HEK293 (cell line): ENCODE results near the gene C5AR2.
A peak's percentile ranks its signal among the peaks of the same experiment; 100 is the strongest.

ENCODE experiments used
- GFI1B ChIP-seq: fragments of 450-650 bp; formaldehyde crosslinking; IDR thresholded peaks from 2 replicates; pipeline ENCODE4 v1.5.1; 2016; ENCODE audit warnings: missing biosample characterization, missing genetic modification characterization
- KLF16 ChIP-seq: fragments of 450-650 bp; formaldehyde crosslinking; IDR thresholded peaks from 2 replicates; pipeline ENCODE4 v1.5.1; 2017; ENCODE audit warnings: missing biosample characterization, missing genetic modification characterization
- PATZ1 ChIP-seq: fragments of 450-650 bp; formaldehyde crosslinking; IDR thresholded peaks from 2 replicates; pipeline ENCODE4 v1.5.1; 2016; ENCODE audit warnings: missing biosample characterization, missing genetic modification characterization
- RBAK ChIP-seq: fragments of 450-650 bp; formaldehyde crosslinking; IDR thresholded peaks from 2 replicates; pipeline ENCODE4 v1.5.1; 2016; ENCODE audit warnings: missing biosample characterization, missing genetic modification characterization
- SP3 ChIP-seq: fragments of 450-650 bp; formaldehyde crosslinking; IDR thresholded peaks from 2 replicates; pipeline ENCODE4 v1.5.1; 2016; ENCODE audit warnings: missing biosample characterization, missing genetic modification characterization
- SP7 ChIP-seq: fragments of 450-650 bp; formaldehyde crosslinking; IDR thresholded peaks from 2 replicates; pipeline ENCODE4 v1.5.1; 2016; ENCODE audit warnings: missing biosample characterization, missing genetic modification characterization
- ZBTB10 ChIP-seq: fragments of 450-650 bp; formaldehyde crosslinking; IDR thresholded peaks from 2 replicates; pipeline ENCODE4 v1.5.1; 2016; ENCODE audit warnings: missing biosample characterization, missing genetic modification characterization
- ZBTB6 ChIP-seq: fragments of 450-650 bp; formaldehyde crosslinking; IDR thresholded peaks from 2 replicates; pipeline ENCODE4 v1.5.1; 2017; ENCODE audit warnings: missing biosample characterization, missing genetic modification characterization
- ZFP3 ChIP-seq: fragments of 450-650 bp; formaldehyde crosslinking; IDR thresholded peaks from 2 replicates; pipeline ENCODE4 v1.5.1; 2016; ENCODE audit warnings: low read depth, missing biosample characterization, missing genetic modification characterization
- ZFP41 ChIP-seq: fragments of 450-650 bp; formaldehyde crosslinking; IDR thresholded peaks from 2 replicates; pipeline ENCODE4 v1.5.1; 2016; ENCODE audit warnings: missing biosample characterization, missing genetic modification characterization, borderline replicate concordance
- ZNF174 ChIP-seq: fragments of 450-650 bp; formaldehyde crosslinking; IDR thresholded peaks from 2 replicates; pipeline ENCODE4 v1.5.0; 2017; ENCODE audit warnings: missing biosample characterization, mild to moderate bottlenecking, missing genetic modification characterization
- ZNF274 ChIP-seq, 2 experiments: fragments of 200-500 bp in 1 of 2; fragments of 450-650 bp in 1 of 2; sonication (Bioruptor generic) in 1 of 2; formaldehyde crosslinking in 1 of 2; IDR thresholded peaks; 2 replicates each; pipeline versions ENCODE4 v1.5.1 to v1.6.1; 2014 to 2016; ENCODE audit warnings: borderline replicate concordance in 1 of 2, inconsistent platforms in 1 of 2, low read length in 1 of 2, missing biosample characterization in 1 of 2, missing genetic modification characterization in 1 of 2
- ZNF280D ChIP-seq: fragments of 450-650 bp; formaldehyde crosslinking; IDR thresholded peaks from 2 replicates; pipeline ENCODE4 v1.5.1; 2016; ENCODE audit warnings: missing biosample characterization, missing genetic modification characterization
- ZNF324 ChIP-seq: fragments of 450-650 bp; formaldehyde crosslinking; IDR thresholded peaks from 2 replicates; pipeline ENCODE4 v1.5.1; 2016; ENCODE audit warnings: missing biosample characterization, missing genetic modification characterization
- ZNF335 ChIP-seq: fragments of 450-650 bp; formaldehyde crosslinking; conservative IDR thresholded peaks from 2 replicates; pipeline ENCODE4 v1.5.1; 2016; ENCODE audit warnings: missing biosample characterization, missing genetic modification characterization
- ZNF366 ChIP-seq: fragments of 450-650 bp; formaldehyde crosslinking; conservative IDR thresholded peaks from 2 replicates; pipeline ENCODE4 v1.5.1; 2016; ENCODE audit warnings: missing biosample characterization, missing genetic modification characterization
- ZNF48 ChIP-seq: fragments of 450-650 bp; formaldehyde crosslinking; IDR thresholded peaks from 2 replicates; pipeline ENCODE4 v1.5.1; 2016; ENCODE audit warnings: missing biosample characterization, missing genetic modification characterization
- ZNF518A ChIP-seq: fragments of 450-650 bp; formaldehyde crosslinking; conservative IDR thresholded peaks from 2 replicates; pipeline ENCODE4 v1.5.1; 2016; ENCODE audit warnings: low read depth, missing biosample characterization, missing genetic modification characterization
- ZNF664 ChIP-seq: fragments of 450-650 bp; formaldehyde crosslinking; IDR thresholded peaks from 2 replicates; pipeline ENCODE4 v1.5.1; 2016; ENCODE audit warnings: missing biosample characterization, missing genetic modification characterization
- ZNF777 ChIP-seq: fragments of 450-650 bp; formaldehyde crosslinking; IDR thresholded peaks from 2 replicates; pipeline ENCODE4 v1.5.1; 2017; ENCODE audit warnings: missing biosample characterization, missing genetic modification characterization, borderline replicate concordance
- TF ChIP-seq, protein P1 (sequence below): fragments of 450-650 bp; formaldehyde crosslinking; IDR thresholded peaks from 2 replicates; pipeline ENCODE4 v1.5.1; 2016; ENCODE audit warnings: missing biosample characterization, missing genetic modification characterization

The C5AR2 gene

GRCh38 chr19:47348819-47349795 is 17.1 kb downstream of the C5AR2 start, which contains the start of gene DHX34 (continued):
- TF ChIP-seq ZNF518A (tag by site-specific recombination) (0 out of 2 replicates have a peak, but pooled peaks have one; percentile 17), ZBTB6 (tag by site-specific recombination) (no peak), GFI1B (tag by site-specific recombination) (no peak), KLF16 (peak; percentile 98), ZNF274 (IDR thresholded peaks at IDR 0.05; ENCODE audit: low read length) (no peak), ZNF274 (tag by site-specific recombination; IDR thresholded peaks at IDR 0.05; ENCODE audit: borderline replicate concordance) (no peak), ZBTB10 (tag by site-specific recombination) (peak; percentile 67), PATZ1 (tag by site-specific recombination) (peak; percentile 82), RBAK (tag by site-specific recombination) (no peak), ZNF48 (no peak), ZNF174 (no peak), ZFP3 (tag by site-specific recombination) (no peak), ZNF366 (tag by site-specific recombination) (no peak), ZNF324 (tag by site-specific recombination) (no peak), ZNF280D (tag by site-specific recombination) (no peak), SP7 (tag by site-specific recombination) (peak; percentile 65; the same call in 1 of the 2 replicates), ZNF664 (tag by site-specific recombination) (no peak), SP3 (tag by site-specific recombination) (peak; percentile 99), ZFP41 (tag by site-specific recombination) (no peak), ZNF335 (tag by site-specific recombination) (peak; percentile 73), ZNF777 (tag by site-specific recombination) (peak; percentile 18; the same call in 1 of the 2 replicates)
- TF ChIP-seq, protein P1, sequence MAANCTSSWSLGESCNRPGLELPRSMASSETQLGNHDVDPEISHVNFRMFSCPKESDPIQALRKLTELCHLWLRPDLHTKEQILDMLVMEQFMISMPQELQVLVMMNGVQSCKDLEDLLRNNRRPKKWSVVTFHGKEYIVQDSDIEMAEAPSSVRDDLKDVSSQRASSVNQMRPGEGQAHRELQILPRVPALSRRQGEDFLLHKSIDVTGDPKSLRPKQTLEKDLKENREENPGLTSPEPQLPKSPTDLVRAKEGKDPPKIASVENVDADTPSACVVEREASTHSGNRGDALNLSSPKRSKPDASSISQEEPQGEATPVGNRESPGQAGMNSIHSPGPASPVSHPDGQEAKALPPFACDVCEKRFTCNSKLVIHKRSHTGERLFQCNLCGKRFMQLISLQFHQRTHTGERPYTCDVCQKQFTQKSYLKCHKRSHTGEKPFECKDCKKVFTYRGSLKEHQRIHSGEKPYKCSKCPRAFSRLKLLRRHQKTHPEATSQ (tag by site-specific recombination) = no peak
